Measurements from ENCODE around the gene CGNL1.

CGNL1 gene

DNA sequence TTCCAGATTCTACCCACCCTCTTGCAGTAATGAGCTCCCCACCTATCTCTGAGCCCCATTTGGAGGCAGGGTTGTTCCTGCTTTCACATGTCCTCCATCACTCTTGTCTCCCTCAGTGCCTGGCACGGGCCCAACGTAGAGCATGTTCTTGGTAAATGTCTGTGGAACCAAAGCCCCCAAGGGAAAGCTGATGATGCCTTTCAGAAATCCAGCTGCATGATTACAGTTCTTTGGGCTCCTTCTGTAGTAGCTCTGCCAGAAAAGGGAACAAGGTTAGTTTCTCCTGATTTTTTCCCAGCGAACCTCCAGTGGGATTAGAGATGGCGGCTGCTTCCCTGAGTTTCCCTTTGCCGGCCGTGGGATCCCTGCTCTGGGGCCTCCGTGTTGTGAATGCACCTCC is 39.3 kb downstream of the CGNL1 start:
- H3K27ac ChIP-seq (replicated peaks): no peak overlapping the region
- H3K27me3 ChIP-seq (ENCODE audit: insufficient read depth, poor library complexity, severe bottlenecking): no peaks in the 10 kb centered on the region
- no peak overlapping the region for H3K4me3 ChIP-seq (replicated peaks; ENCODE audit: insufficient read depth, low read length)
- TF ChIP-seq, protein P1, sequence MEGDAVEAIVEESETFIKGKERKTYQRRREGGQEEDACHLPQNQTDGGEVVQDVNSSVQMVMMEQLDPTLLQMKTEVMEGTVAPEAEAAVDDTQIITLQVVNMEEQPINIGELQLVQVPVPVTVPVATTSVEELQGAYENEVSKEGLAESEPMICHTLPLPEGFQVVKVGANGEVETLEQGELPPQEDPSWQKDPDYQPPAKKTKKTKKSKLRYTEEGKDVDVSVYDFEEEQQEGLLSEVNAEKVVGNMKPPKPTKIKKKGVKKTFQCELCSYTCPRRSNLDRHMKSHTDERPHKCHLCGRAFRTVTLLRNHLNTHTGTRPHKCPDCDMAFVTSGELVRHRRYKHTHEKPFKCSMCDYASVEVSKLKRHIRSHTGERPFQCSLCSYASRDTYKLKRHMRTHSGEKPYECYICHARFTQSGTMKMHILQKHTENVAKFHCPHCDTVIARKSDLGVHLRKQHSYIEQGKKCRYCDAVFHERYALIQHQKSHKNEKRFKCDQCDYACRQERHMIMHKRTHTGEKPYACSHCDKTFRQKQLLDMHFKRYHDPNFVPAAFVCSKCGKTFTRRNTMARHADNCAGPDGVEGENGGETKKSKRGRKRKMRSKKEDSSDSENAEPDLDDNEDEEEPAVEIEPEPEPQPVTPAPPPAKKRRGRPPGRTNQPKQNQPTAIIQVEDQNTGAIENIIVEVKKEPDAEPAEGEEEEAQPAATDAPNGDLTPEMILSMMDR (IDR thresholded peaks at IDR 0.05; ENCODE audit: insufficient read depth, low read length): no peak
- TF ChIP-seq POLR2AphosphoS5 (IDR thresholded peaks at IDR 0.05; ENCODE audit: low read depth) (no peak), REST (IDR thresholded peaks at IDR 0.05; ENCODE audit: insufficient replicate concordance, low read depth) (no peak), GABPA (IDR thresholded peaks at IDR 0.05; ENCODE audit: low read depth) (no peak), SPI1 (IDR thresholded peaks at IDR 0.05; ENCODE audit: borderline replicate concordance, low read depth) (no peak)
- no peak for DNase-seq (ENCODE audit: low read depth in 1 of 2, low spot score in 1 of 2)

- Histone ChIP-seq H3K4me3 (replicated peaks; ENCODE audit: insufficient read depth, low read length) (no peak overlapping the region), H3K27me3 (ENCODE audit: insufficient read depth, poor library complexity, severe bottlenecking) (no peaks in the 10 kb centered on the region), H3K27ac (replicated peaks) (no peak overlapping the region)
- TF ChIP-seq POLR2AphosphoS5 (IDR thresholded peaks at IDR 0.05; ENCODE audit: low read depth): no peak
- no peak for TF ChIP-seq SPI1 (IDR thresholded peaks at IDR 0.05; ENCODE audit: borderline replicate concordance, low read depth)
- TF ChIP-seq, protein P1 (IDR thresholded peaks at IDR 0.05; ENCODE audit: insufficient read depth, low read length): no peak
- TF ChIP-seq REST (IDR thresholded peaks at IDR 0.05; ENCODE audit: insufficient replicate concordance, low read depth): no peak
- TF ChIP-seq GABPA (IDR thresholded peaks at IDR 0.05; ENCODE audit: low read depth): no peak
- no peak for DNase-seq (ENCODE audit: low read depth in 1 of 2, low spot score in 1 of 2)
Observed at GRCh38 chr15:57418635-57419034, 42.3 kb downstream of the CGNL1 start.

GRCh38 chr15:57419335-57419734 is 43.0 kb downstream of the CGNL1 start:
- no peaks in the 10 kb centered on the region for H3K27me3 ChIP-seq (ENCODE audit: insufficient read depth, poor library complexity, severe bottlenecking)
- H3K27ac ChIP-seq (replicated peaks): no peak overlapping the region
- TF ChIP-seq, protein P1 (IDR thresholded peaks at IDR 0.05; ENCODE audit: insufficient read depth, low read length): no peak
- TF ChIP-seq REST (IDR thresholded peaks at IDR 0.05; ENCODE audit: insufficient replicate concordance, low read depth) (no peak), GABPA (IDR thresholded peaks at IDR 0.05; ENCODE audit: low read depth) (no peak), POLR2AphosphoS5 (IDR thresholded peaks at IDR 0.05; ENCODE audit: low read depth) (no peak), SPI1 (IDR thresholded peaks at IDR 0.05; ENCODE audit: borderline replicate concordance, low read depth) (no peak)
- DNase-seq (ENCODE audit: low read depth in 1 of 2, low spot score in 1 of 2): no peak
- H3K4me3 ChIP-seq (replicated peaks; ENCODE audit: insufficient read depth, low read length): no peak overlapping the region

Measured in HL-60 (cell line).